ENCODE data around the gene PNLIP. TPM values are rescaled to one million over a fixed set of nuclear protein-coding genes. Genes with fewer than 3 reads are reported as not detected.

PNLIP gene
- not detected for polyA plus RNA-seq (2013, experiment 1 of 4)
- polyA plus RNA-seq (2013, experiment 2 of 4): not detected
- not detected for polyA plus RNA-seq (2013, experiment 3 of 4)
- polyA plus RNA-seq (2013, experiment 4 of 4): not detected

- Histone ChIP-seq H3K9me3 (ENCODE audit: control insufficient read depth, low read length) (no peaks in the 10 kb centered on the region), H3K27me3 (ENCODE audit: control insufficient read depth, insufficient read depth, low read length, poor library complexity, severe bottlenecking) (no peaks in the 10 kb centered on the region), H3K27ac (ENCODE audit: insufficient read depth, low read depth, low read length, poor library complexity, severe bottlenecking) (no peak within 1 kb of the TSS), H3K4me1 (ENCODE audit: control insufficient read depth, insufficient read depth, low read length) (no peaks in the 10 kb centered on the region), H3K4me3 (ENCODE audit: insufficient read depth, low read depth, low read length) (no peak within 1 kb of the TSS), H3K36me3 (ENCODE audit: control insufficient read depth, insufficient read depth, low read length) (no peaks in the 10 kb centered on the region)
- WGBS, 2 experiments: 92 to 93% methylated on average over 8 of the region's 8 CpGs
These were observed at the start of gene PNLIP for GRCh38 chr10:116545756-116546155. TSS of gene PNLIP (plus strand) at chr10:116545931. CDS start at chr10:116546093, 162 bp downstream.

- Histone ChIP-seq H3K27me3 (ENCODE audit: control insufficient read depth, insufficient read depth, low read length, poor library complexity, severe bottlenecking) (no peaks in the 10 kb centered on the region), H3K9me3 (ENCODE audit: control insufficient read depth, low read length) (no peaks in the 10 kb centered on the region), H3K27ac (ENCODE audit: insufficient read depth, low read depth, low read length, poor library complexity, severe bottlenecking) (no peak overlapping the region), H3K4me3 (ENCODE audit: insufficient read depth, low read depth, low read length) (no peak overlapping the region), H3K36me3 (ENCODE audit: control insufficient read depth, insufficient read depth, low read length) (no peaks in the 10 kb centered on the region), H3K4me1 (ENCODE audit: control insufficient read depth, insufficient read depth, low read length) (no peaks in the 10 kb centered on the region)
- WGBS, 2 experiments: 80 to 82% methylated on average over 8 of the region's 8 CpGs
These were observed 40.9 kb upstream of the PNLIP start for GRCh38 chr10:116504786-116505185.

GRCh38 chr10:116510565-116510964 lies 35.2 kb upstream of the PNLIP start:
- H3K27ac ChIP-seq (ENCODE audit: insufficient read depth, low read depth, low read length, poor library complexity, severe bottlenecking): no peak overlapping the region
- H3K4me3 ChIP-seq (ENCODE audit: insufficient read depth, low read depth, low read length): no peak overlapping the region
- no peaks in the 10 kb centered on the region for H3K9me3 ChIP-seq (ENCODE audit: control insufficient read depth, low read length)
- H3K27me3 ChIP-seq (ENCODE audit: control insufficient read depth, insufficient read depth, low read length, poor library complexity, severe bottlenecking): no peaks in the 10 kb centered on the region
- WGBS, 2 experiments: 93 to 97% methylated on average over 3 of the region's 3 CpGs
- H3K4me1 ChIP-seq (ENCODE audit: control insufficient read depth, insufficient read depth, low read length): no peaks in the 10 kb centered on the region
- no peaks in the 10 kb centered on the region for H3K36me3 ChIP-seq (ENCODE audit: control insufficient read depth, insufficient read depth, low read length)

DNA sequence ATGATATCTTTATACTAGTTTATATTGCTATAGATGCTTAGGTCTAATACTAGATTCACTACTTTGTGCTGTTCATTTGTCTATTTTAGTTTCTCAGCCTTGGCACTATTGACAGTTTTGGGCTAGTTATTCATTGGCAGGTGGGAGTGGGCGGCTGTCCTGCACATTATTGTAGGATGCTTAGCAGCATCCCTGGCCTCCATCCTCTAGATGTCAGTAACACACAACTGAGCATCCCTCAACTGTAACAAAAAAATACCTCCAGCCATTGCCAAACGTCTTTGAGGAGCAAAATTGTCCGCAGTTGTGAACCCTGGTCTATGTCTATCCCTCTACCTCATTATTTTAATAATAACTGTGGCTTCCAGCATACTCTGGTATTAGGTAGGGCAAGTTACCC lies 34.4 kb upstream of the PNLIP start:
- no peaks in the 10 kb centered on the region for H3K27me3 ChIP-seq (ENCODE audit: control insufficient read depth, insufficient read depth, low read length, poor library complexity, severe bottlenecking)
- no peaks in the 10 kb centered on the region for H3K9me3 ChIP-seq (ENCODE audit: control insufficient read depth, low read length)
- 59 to 63% methylated on average over 3 of the region's 3 CpGs for WGBS, 2 experiments
- no peak overlapping the region for H3K4me3 ChIP-seq (ENCODE audit: insufficient read depth, low read depth, low read length)
- H3K36me3 ChIP-seq (ENCODE audit: control insufficient read depth, insufficient read depth, low read length): no peaks in the 10 kb centered on the region
- no peak overlapping the region for H3K27ac ChIP-seq (ENCODE audit: insufficient read depth, low read depth, low read length, poor library complexity, severe bottlenecking)
- H3K4me1 ChIP-seq (ENCODE audit: control insufficient read depth, insufficient read depth, low read length): no peaks in the 10 kb centered on the region

DNA sequence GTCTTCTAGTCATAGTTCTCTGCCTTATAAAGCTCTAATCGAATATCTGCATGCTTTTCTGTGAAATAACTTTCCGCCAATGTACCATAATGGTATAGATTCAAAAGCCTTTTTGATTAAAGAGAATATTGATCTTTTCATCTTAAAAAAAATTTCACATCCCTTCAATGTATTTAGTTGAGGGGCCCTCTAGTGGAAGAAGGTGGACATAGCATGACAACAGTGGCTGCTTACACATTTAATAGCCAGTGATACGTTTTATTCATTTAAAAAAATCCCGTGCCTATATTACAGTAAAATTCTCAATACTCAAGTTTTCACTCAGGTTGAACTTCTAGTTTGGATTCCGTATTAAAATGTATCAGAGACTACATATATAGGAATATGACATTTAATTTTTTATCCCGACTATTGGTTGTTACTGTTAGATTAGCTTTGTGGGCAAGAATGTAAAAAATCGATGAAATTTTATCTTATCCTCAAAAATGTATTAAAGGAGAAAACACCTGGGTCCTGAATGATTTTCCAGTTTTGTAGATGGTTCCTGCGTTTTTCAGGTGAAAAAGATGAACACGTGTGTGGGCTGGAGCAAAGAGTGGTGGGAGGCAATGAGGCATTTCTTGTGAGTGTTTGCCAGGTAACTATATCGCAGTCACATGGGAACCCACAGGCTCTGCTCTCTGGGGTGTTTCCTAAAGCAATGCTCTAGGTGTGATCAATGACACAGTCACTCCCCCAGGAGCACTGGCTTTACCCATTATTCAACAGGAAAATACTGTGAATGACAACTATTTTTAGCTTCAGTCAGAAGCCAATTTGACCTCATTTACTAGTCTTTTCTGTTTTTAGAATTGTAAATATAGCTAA lies 24.1 kb upstream of the PNLIP start:
- 46 to 59% methylated on average over 6 to 8 of the region's 10 CpGs for WGBS, 2 experiments
- H3K36me3 ChIP-seq (ENCODE audit: control insufficient read depth, insufficient read depth, low read length): no peaks in the 10 kb centered on the region
- H3K4me1 ChIP-seq (ENCODE audit: control insufficient read depth, insufficient read depth, low read length): no peaks in the 10 kb centered on the region

GRCh38 chr10:116522803-116523381 lies 22.8 kb upstream of the PNLIP start:
- Histone ChIP-seq H3K4me3 (ENCODE audit: insufficient read depth, low read depth, low read length) (no peak overlapping the region), H3K4me1 (ENCODE audit: control insufficient read depth, insufficient read depth, low read length) (no peaks in the 10 kb centered on the region), H3K27me3 (ENCODE audit: control insufficient read depth, insufficient read depth, low read length, poor library complexity, severe bottlenecking) (no peaks in the 10 kb centered on the region), H3K27ac (ENCODE audit: insufficient read depth, low read depth, low read length, poor library complexity, severe bottlenecking) (no peak overlapping the region), H3K9me3 (ENCODE audit: control insufficient read depth, low read length) (no peaks in the 10 kb centered on the region), H3K36me3 (ENCODE audit: control insufficient read depth, insufficient read depth, low read length) (no peaks in the 10 kb centered on the region)
- WGBS, 2 experiments: 89 to 94% methylated on average over 7 to 8 of the region's 8 CpGs

More for the DNA sequence above, 24.1 kb upstream of the PNLIP start:
- Histone ChIP-seq H3K9me3 (ENCODE audit: control insufficient read depth, low read length) (no peaks in the 10 kb centered on the region), H3K27me3 (ENCODE audit: control insufficient read depth, insufficient read depth, low read length, poor library complexity, severe bottlenecking) (no peaks in the 10 kb centered on the region), H3K27ac (ENCODE audit: insufficient read depth, low read depth, low read length, poor library complexity, severe bottlenecking) (no peak overlapping the region), H3K4me3 (ENCODE audit: insufficient read depth, low read depth, low read length) (no peak overlapping the region)

DNA sequence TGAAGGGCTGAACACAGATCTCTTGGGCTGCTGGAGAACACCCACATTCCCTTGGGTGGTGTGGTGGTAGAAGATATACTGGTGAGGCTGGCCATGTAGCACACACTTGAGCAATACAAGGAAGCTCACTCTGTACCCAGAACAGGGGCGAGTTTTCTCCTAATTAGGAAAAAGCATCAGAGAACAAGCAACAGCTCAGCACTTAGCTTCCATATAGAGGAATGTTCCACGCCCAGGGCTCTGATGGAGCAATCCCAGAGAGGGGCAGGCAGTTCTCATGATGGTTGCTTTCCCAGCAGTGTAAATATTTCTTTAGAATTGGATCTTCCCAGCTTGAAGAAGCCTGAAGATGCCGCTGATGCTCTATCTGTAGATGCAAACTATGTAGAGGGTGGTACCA lies 21.0 kb upstream of the PNLIP start:
- Histone ChIP-seq H3K27me3 (ENCODE audit: control insufficient read depth, insufficient read depth, low read length, poor library complexity, severe bottlenecking) (no peaks in the 10 kb centered on the region), H3K4me3 (ENCODE audit: insufficient read depth, low read depth, low read length) (no peak overlapping the region), H3K4me1 (ENCODE audit: control insufficient read depth, insufficient read depth, low read length) (no peaks in the 10 kb centered on the region), H3K36me3 (ENCODE audit: control insufficient read depth, insufficient read depth, low read length) (no peaks in the 10 kb centered on the region), H3K27ac (ENCODE audit: insufficient read depth, low read depth, low read length, poor library complexity, severe bottlenecking) (no peak overlapping the region), H3K9me3 (ENCODE audit: control insufficient read depth, low read length) (no peaks in the 10 kb centered on the region)
- WGBS, 2 experiments: 94 to 95% methylated on average over 3 of the region's 3 CpGs

- Histone ChIP-seq H3K27ac (ENCODE audit: insufficient read depth, low read depth, low read length, poor library complexity, severe bottlenecking) (no peak overlapping the region), H3K4me1 (ENCODE audit: control insufficient read depth, insufficient read depth, low read length) (no peaks in the 10 kb centered on the region), H3K27me3 (ENCODE audit: control insufficient read depth, insufficient read depth, low read length, poor library complexity, severe bottlenecking) (no peaks in the 10 kb centered on the region), H3K4me3 (ENCODE audit: insufficient read depth, low read depth, low read length) (no peak overlapping the region), H3K36me3 (ENCODE audit: control insufficient read depth, insufficient read depth, low read length) (no peaks in the 10 kb centered on the region), H3K9me3 (ENCODE audit: control insufficient read depth, low read length) (no peaks in the 10 kb centered on the region)
- 90 to 100% methylated on average over 1 to 2 of the region's 3 CpGs for WGBS, 2 experiments
These were observed 19.5 kb upstream of the PNLIP start for GRCh38 chr10:116526219-116526618.

DNA sequence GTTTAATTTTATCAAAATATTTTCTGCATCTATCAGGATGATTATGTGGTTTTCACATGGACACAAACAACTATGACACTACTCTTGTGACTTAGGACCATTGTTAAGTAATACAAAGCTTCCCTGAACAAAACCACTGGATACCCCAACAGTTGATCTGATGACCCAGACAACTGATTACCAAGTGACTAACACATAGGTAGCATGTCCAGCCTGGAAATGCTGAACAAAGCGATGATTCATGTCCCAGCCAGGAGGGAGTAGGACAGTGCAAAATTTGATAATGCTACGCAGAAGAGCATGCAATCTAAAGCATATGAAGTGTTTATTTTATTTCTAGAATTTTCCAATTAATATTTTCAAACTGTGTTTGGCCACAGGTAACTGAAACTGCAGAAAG lies 8.9 kb upstream of the PNLIP start:
- H3K27ac ChIP-seq (ENCODE audit: insufficient read depth, low read depth, low read length, poor library complexity, severe bottlenecking): no peak overlapping the region
- H3K36me3 ChIP-seq (ENCODE audit: control insufficient read depth, insufficient read depth, low read length): no peaks in the 10 kb centered on the region
- no peak overlapping the region for H3K4me3 ChIP-seq (ENCODE audit: insufficient read depth, low read depth, low read length)
- no peaks in the 10 kb centered on the region for H3K27me3 ChIP-seq (ENCODE audit: control insufficient read depth, insufficient read depth, low read length, poor library complexity, severe bottlenecking)
- WGBS, 2 experiments: 92 to 100% methylated on average over 2 of the region's 2 CpGs
- H3K4me1 ChIP-seq (ENCODE audit: control insufficient read depth, insufficient read depth, low read length): no peaks in the 10 kb centered on the region
- H3K9me3 ChIP-seq (ENCODE audit: control insufficient read depth, low read length): no peaks in the 10 kb centered on the region

DNA sequence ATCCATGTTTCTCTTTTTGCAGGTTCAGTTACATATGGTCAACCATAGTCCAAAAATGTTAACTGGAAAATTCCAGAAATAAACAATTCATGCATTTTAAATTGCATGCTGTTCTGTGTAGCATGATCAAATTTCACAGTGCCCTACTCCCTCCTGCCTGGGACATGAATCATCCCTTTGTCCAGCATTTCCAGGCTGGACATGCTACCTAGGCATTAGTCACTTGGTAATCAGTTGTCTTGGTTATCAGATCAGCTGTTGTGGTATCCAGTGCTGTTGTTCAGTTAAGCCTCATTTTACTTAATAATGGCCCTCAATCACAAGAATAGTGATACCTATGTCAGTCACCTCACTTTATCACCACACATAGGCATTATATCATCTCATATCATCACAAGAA lies 7.3 kb upstream of the PNLIP start:
- Histone ChIP-seq H3K36me3 (ENCODE audit: control insufficient read depth, insufficient read depth, low read length) (no peaks in the 10 kb centered on the region), H3K9me3 (ENCODE audit: control insufficient read depth, low read length) (no peaks in the 10 kb centered on the region), H3K27ac (ENCODE audit: insufficient read depth, low read depth, low read length, poor library complexity, severe bottlenecking) (no peak overlapping the region), H3K27me3 (ENCODE audit: control insufficient read depth, insufficient read depth, low read length, poor library complexity, severe bottlenecking) (no peaks in the 10 kb centered on the region), H3K4me1 (ENCODE audit: control insufficient read depth, insufficient read depth, low read length) (no peaks in the 10 kb centered on the region), H3K4me3 (ENCODE audit: insufficient read depth, low read depth, low read length) (no peak overlapping the region)
